H9 (cell line): ENCODE results near the gene MAL. TPM values are rescaled to one million over a fixed set of nuclear protein-coding genes. Genes with fewer than 3 reads are reported as not detected.

Experiments used
- DNase-seq: peaks from one replicate; pipeline ENCODE4 v3.0.0-alpha.2; 2017
- H2AFZ ChIP-seq: one replicate; pipeline ENCODE4 v1.6.1; 2013; ENCODE audit warnings: mild to moderate bottlenecking, low read length, control low read depth, moderate library complexity
- H2AK5ac ChIP-seq: 2 replicates; pipeline ENCODE4 v1.6.1; 2013; ENCODE audit warnings: low read length, control low read depth, mixed read lengths; ENCODE audit not compliant: insufficient read length
- H2BK120ac ChIP-seq: one replicate; pipeline ENCODE4 v1.6.1; 2013; ENCODE audit warnings: low read depth, mild to moderate bottlenecking, low read length, control low read depth, inconsistent platforms; ENCODE audit not compliant: poor library complexity, severe bottlenecking
- H2BK12ac ChIP-seq: 2 replicates; pipeline ENCODE4 v1.6.1; 2013; ENCODE audit warnings: low read length, control low read depth, mixed read lengths, low read depth; ENCODE audit not compliant: insufficient read length
- H2BK15ac ChIP-seq: 2 replicates; pipeline ENCODE4 v1.6.1; 2013; ENCODE audit warnings: low read depth, low read length, control low read depth
- H2BK20ac ChIP-seq: one replicate; pipeline ENCODE4 v1.6.1; 2013; ENCODE audit warnings: low read depth, mild to moderate bottlenecking, low read length, control low read depth, inconsistent platforms; ENCODE audit not compliant: poor library complexity, severe bottlenecking
- H2BK5ac ChIP-seq: 2 replicates; pipeline ENCODE4 v1.6.1; 2013; ENCODE audit warnings: low read length, control low read depth, mixed read lengths; ENCODE audit not compliant: insufficient read length
- H3K14ac ChIP-seq: 2 replicates; pipeline ENCODE4 v1.6.1; 2013; ENCODE audit warnings: low read length, control low read depth; ENCODE audit not compliant: insufficient read depth
- H3K18ac ChIP-seq: 2 replicates; pipeline ENCODE4 v1.6.1; 2013; ENCODE audit warnings: low read depth, mild to moderate bottlenecking, mixed read lengths, low read length, control low read depth; ENCODE audit not compliant: insufficient read length
- H3K23ac ChIP-seq: 2 replicates; pipeline ENCODE4 v1.6.1; 2013; ENCODE audit warnings: low read length, control low read depth, mixed read lengths, low read depth; ENCODE audit not compliant: insufficient read length
- H3K23me2 ChIP-seq: 2 replicates; pipeline ENCODE4 v1.6.1; 2013; ENCODE audit warnings: low read depth, mild to moderate bottlenecking, mixed read lengths, low read length, control low read depth; ENCODE audit not compliant: insufficient read length, poor library complexity, severe bottlenecking
- H3K27ac ChIP-seq: 2 replicates; pipeline ENCODE4 v1.5.1; 2013; ENCODE audit warnings: low read length, control low read depth, mixed read lengths, low read depth; ENCODE audit not compliant: insufficient read length
- H3K27me3 ChIP-seq: 2 replicates; pipeline ENCODE4 v1.6.1; 2013; ENCODE audit warnings: low read length, control low read depth, inconsistent platforms; ENCODE audit not compliant: insufficient read depth
- H3K4ac ChIP-seq: 2 replicates; pipeline ENCODE4 v1.6.1; 2013; ENCODE audit warnings: low read depth, mild to moderate bottlenecking, control low read depth, inconsistent platforms, low read length, moderate library complexity
- H3K4me1 ChIP-seq: 2 replicates; pipeline ENCODE4 v1.6.1; 2013; ENCODE audit warnings: low read length, control low read depth, inconsistent platforms; ENCODE audit not compliant: insufficient read depth
- H3K4me2 ChIP-seq: 2 replicates; pipeline ENCODE4 v1.6.1; 2013; ENCODE audit warnings: low read length, control low read depth, mixed read lengths; ENCODE audit not compliant: insufficient read length, insufficient read depth
- H3K56ac ChIP-seq: 2 replicates; pipeline ENCODE4 v1.6.1; 2013; ENCODE audit warnings: low read depth, mild to moderate bottlenecking, mixed read lengths, low read length, control low read depth; ENCODE audit not compliant: insufficient read length
- H3K79me1 ChIP-seq: 2 replicates; pipeline ENCODE4 v1.6.1; 2013; ENCODE audit warnings: low read depth, mild to moderate bottlenecking, moderate library complexity, low read length, control low read depth, inconsistent platforms; ENCODE audit not compliant: insufficient read depth, poor library complexity, severe bottlenecking
- H3K79me2 ChIP-seq: 2 replicates; pipeline ENCODE4 v1.6.1; 2013; ENCODE audit warnings: low read length, control low read depth, inconsistent platforms; ENCODE audit not compliant: insufficient read depth
- H3K9ac ChIP-seq: 2 replicates; pipeline ENCODE4 v1.6.1; 2013; ENCODE audit warnings: low read length, control low read depth, mixed read lengths; ENCODE audit not compliant: insufficient read length; ENCODE audit errors: extremely low read depth
- H3K9me3 ChIP-seq: one replicate; pipeline ENCODE4 v1.6.1; 2013; ENCODE audit warnings: low read depth, low read length, inconsistent platforms; ENCODE audit not compliant: control insufficient read depth
- H3T11ph ChIP-seq: one replicate; pipeline ENCODE4 v1.6.1; 2013; ENCODE audit warnings: mild to moderate bottlenecking, low read length, control low read depth, inconsistent platforms
- H4K20me1 ChIP-seq: one replicate; pipeline ENCODE4 v1.6.1; 2013; ENCODE audit not compliant: control insufficient read depth, insufficient read length, insufficient read depth
- H4K5ac ChIP-seq: 2 replicates; pipeline ENCODE4 v1.6.1; 2013; ENCODE audit warnings: low read depth, mild to moderate bottlenecking, mixed read lengths, low read length, control low read depth; ENCODE audit not compliant: insufficient read length
- H4K8ac ChIP-seq: replicated peaks from 2 replicates; pipeline ENCODE4 v1.6.1; 2013; ENCODE audit warnings: low read length, control low read depth, mixed read lengths, low read depth; ENCODE audit not compliant: insufficient read length
- H4K91ac ChIP-seq: 2 replicates; pipeline ENCODE4 v1.6.1; 2013; ENCODE audit warnings: low read depth, mild to moderate bottlenecking, moderate library complexity, mixed read lengths, low read length, control low read depth; ENCODE audit not compliant: insufficient read length
- H3K27ac Mint-ChIP-seq, 3 experiments: 2 replicates in 2 of 3; 3 replicates in 1 of 3; pipeline ENCODE4 v1.8.0; 2020 to 2021; ENCODE audit warnings: mixed read lengths in 3 of 3, mild to moderate bottlenecking in 1 of 3, moderate library complexity in 1 of 3
- H3K27me3 Mint-ChIP-seq: 2 replicates; pipeline ENCODE4 v1.8.0; 2021; ENCODE audit warnings: low read depth, mild to moderate bottlenecking, moderate library complexity, mixed read lengths
- H3K36me3 Mint-ChIP-seq, 3 experiments: 2 replicates in 2 of 3; 3 replicates in 1 of 3; pipeline ENCODE4 v1.8.0; 2020 to 2021; ENCODE audit warnings: low read depth in 3 of 3, mixed read lengths in 3 of 3; ENCODE audit not compliant: insufficient read depth in 1 of 3
- H3K4me1 Mint-ChIP-seq, 2 experiments: 2 replicates each; pipeline ENCODE4 v1.8.0; 2020; ENCODE audit warnings: mixed read lengths in 2 of 2
- H3K4me3 Mint-ChIP-seq, 2 experiments: 2 replicates in 1 of 2; 3 replicates in 1 of 2; pipeline ENCODE4 v1.8.0; 2020 to 2021; ENCODE audit warnings: mild to moderate bottlenecking in 2 of 2, mixed read lengths in 2 of 2, moderate library complexity in 1 of 2
- H3K9me3 Mint-ChIP-seq, 2 experiments: 2 replicates in 1 of 2; 3 replicates in 1 of 2; pipeline ENCODE4 v1.8.0; 2020; ENCODE audit warnings: mild to moderate bottlenecking in 2 of 2, mixed read lengths in 2 of 2, moderate library complexity in 1 of 2
- CTCF ChIP-seq: fragments of 200-600 bp; sonication (generic); conservative IDR thresholded peaks from 3 replicates; pipeline ENCODE4 v1.8.0; 2021; ENCODE audit warnings: antibody characterized with exemption, mild to moderate bottlenecking
- WGBS: extraction: QIAGEN DNeasy Blood & Tissue Kit; methylation state at CpG from one replicate; pipeline ENCODE4 v1.1.7; 2013; ENCODE audit warnings: missing lambda C conversion rate, low lambda C conversion rate, mixed read lengths; ENCODE audit not compliant: insufficient read length; ENCODE audit errors: extremely low coverage; 5-methylcytosine and 5-hydroxymethylcytosine counted together
- total RNA-seq: library from RNA; stranded (reverse); gene quantifications from 2 replicates; pipeline ENCODE4 v1.2.1, GENCODE V29; 2021

Gene MAL
- total RNA-seq, 1 experiment from 2014 or later: not detected

- no peak for TF ChIP-seq CTCF
- no peaks in the 10 kb centered on the region for H3K79me1 ChIP-seq
- Mint-ChIP-seq H3K9me3 (peaks cover 0 to 9% of the 10 kb centered on the region in 2 experiments; a peak in 2 of 5 replicates), H3K36me3 (no peaks in the 10 kb centered on the region; a peak in 1 of 7 replicates), H3K4me3 (no peak overlapping the region), H3K4me1 (no peaks in the 10 kb centered on the region), H3K27me3 (peaks cover 62% of the 10 kb centered on the region), H3K27ac (no peak overlapping the region)
- no peak overlapping the region; the same call in 1 of the 2 replicates for H3K14ac ChIP-seq
- H4K91ac ChIP-seq: no peak overlapping the region
- H3K4me2 ChIP-seq: no peak overlapping the region
- no peaks in the 10 kb centered on the region for H3K9me3 ChIP-seq
- no peak overlapping the region for H3T11ph ChIP-seq
- no peaks in the 10 kb centered on the region for H3K27me3 ChIP-seq
- H3K56ac ChIP-seq: no peak overlapping the region
- no peaks in the 10 kb centered on the region for H4K20me1 ChIP-seq
- H3K79me2 ChIP-seq: no peaks in the 10 kb centered on the region
- H2AK5ac ChIP-seq: no peak overlapping the region
- H2BK5ac ChIP-seq: no peak overlapping the region
- no peak overlapping the region for H3K27ac ChIP-seq
- no peak overlapping the region for H3K23ac ChIP-seq
- no peak overlapping the region for H4K8ac ChIP-seq
- H3K9ac ChIP-seq: no peak overlapping the region
- H2BK15ac ChIP-seq: no peak overlapping the region
- no peak overlapping the region for H2AFZ ChIP-seq
- no CpG with 5 or more reads among the region's 4 CpGs for WGBS
- H3K4me1 ChIP-seq: no peaks in the 10 kb centered on the region
- no peaks in the 10 kb centered on the region for H3K23me2 ChIP-seq
- no peak overlapping the region for H2BK20ac ChIP-seq
- H2BK120ac ChIP-seq: no peak overlapping the region
- no peak overlapping the region for H3K4ac ChIP-seq
- DNase-seq: no peak
- no peak overlapping the region for H4K5ac ChIP-seq
- H2BK12ac ChIP-seq: no peak overlapping the region
- H3K18ac ChIP-seq: no peak overlapping the region
Observed at GRCh38 chr2:94977826-94978225, 47.7 kb upstream of the MAL start.
